NCI-H1694 (cell line): ENCODE measurements around the gene HDC.

ENCODE experiments used
- DNase-seq: peaks from one replicate; lab custom pipeline; 2025; lab: John Stamatoyannopoulos, UW

Gene HDC

DNA sequence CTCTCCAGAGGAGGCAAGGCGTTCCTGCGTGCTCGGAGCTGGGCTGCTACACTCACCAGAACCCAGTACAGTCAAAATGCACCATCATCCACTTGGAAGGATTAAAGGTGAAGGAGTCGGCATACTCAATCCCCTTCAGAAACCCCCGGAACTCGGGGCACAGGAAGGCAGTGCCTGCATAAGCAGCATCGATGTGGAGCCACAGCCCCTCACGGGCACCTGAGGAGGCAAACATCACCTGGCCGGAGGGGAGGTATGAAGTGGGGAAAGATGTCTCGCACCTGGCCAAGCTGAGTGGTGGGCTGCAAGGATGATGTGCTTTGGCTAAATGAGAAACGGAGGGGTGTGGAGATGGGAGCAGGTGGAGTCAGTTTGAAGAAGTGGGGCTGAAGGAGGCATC is 13.0 kb downstream of the HDC start:
- no peak for DNase-seq

DNA sequence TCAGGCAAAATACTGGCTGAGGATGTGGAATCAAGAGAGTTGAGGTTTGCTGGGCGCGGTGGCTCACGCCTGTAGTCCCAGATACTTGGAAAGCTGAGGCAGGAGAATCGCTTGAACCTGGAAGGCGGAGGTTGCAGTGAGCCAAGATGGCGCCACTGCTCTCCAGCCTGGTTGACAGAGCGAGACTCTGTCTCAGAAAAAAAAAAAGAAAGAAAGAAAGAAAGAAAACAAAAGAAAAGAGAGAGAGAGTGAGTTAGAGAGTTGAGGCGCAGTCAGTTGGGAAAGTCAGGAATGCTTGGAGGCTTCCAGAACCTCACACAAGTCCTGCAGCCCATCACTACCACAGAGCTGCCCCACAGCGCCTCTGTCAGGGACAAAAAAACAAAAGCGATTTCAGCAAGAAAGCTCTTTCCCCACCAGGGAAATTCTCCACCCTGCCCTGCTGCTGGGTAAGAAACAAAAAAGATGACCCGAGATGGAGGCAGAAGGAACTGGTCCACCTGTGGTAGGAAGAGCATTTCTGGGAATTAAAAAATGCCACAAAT is 13.8 kb downstream of the HDC start:
- DNase-seq, result no peak

DNA sequence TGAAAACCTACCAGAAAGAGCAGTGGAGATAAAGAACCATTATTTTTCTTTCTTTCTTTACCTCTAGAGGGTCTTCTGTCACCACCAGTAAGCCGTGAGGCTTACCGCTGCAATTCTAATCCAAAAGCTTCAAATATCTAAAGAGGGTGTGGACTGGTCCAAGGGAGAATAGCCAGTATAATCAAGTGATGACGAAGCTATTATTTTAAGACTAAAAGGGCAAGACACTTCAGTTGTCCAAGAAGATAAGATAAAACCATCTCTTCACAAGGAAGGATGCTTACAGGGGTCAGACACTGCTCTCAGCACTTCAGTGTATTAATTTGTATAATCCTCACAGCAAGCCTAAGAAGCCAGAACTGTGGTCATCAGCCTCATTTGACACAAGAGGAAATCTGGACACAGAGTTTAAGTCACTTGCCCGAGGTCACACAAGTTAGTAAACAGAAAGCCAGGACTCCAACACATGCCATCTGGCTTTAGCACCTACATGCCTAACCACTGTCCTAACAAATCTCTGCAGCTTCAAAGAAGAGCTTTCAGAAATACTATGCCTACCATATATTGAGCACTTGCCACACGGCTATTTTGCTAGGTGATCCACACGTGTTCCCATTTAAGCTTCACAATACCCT is 14.6 kb downstream of the HDC start:
- DNase-seq, result no peak

DNA sequence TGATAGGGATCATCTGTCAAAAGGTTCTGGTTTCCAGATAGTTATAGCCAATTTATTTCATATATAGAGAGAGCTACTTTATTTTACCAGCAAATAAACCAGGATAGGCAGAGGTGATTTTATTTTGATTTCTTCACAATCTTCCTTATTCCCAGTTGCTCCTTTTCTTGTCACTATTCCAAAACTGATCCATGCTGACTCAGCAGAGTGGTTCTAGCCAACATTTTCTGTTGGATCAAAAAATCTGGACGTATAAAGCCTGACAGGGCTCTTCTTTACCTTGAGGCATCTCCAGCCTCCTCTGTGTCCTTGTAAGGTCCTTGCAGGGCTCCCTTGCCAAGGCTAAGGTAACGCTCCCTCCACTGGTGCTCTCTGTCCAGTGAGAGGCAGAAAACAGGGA is 15.8 kb downstream of the HDC start:
- DNase-seq, result no peak

DNA sequence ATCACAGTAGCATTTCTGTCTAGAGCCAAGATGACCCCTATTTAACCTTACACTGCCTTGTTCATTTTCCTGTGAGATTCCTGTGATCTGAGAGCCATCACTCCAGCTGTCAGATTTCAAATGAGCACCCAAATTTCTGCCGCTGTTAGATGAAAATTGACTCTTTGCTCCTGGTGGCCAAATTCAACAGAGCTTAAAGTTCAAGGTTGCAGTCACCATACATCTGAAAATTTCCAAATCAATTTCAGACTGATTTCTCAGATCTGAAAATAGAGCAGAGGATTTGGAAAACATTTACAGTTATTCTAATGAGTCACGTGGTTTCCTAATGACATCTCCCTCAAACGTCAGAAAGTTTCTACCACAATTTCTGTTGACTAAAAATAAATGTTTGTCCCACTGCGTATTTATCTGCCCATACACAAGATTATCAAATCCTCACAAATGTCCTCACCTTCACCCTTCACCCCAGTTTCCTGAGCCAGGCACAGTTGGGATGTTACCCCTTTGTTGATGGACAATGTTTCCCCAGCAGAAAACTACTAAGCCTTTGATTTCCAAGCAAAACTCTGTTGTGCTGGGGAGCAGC is 16.4 kb downstream of the HDC start:
- DNase-seq, result no peak

DNA sequence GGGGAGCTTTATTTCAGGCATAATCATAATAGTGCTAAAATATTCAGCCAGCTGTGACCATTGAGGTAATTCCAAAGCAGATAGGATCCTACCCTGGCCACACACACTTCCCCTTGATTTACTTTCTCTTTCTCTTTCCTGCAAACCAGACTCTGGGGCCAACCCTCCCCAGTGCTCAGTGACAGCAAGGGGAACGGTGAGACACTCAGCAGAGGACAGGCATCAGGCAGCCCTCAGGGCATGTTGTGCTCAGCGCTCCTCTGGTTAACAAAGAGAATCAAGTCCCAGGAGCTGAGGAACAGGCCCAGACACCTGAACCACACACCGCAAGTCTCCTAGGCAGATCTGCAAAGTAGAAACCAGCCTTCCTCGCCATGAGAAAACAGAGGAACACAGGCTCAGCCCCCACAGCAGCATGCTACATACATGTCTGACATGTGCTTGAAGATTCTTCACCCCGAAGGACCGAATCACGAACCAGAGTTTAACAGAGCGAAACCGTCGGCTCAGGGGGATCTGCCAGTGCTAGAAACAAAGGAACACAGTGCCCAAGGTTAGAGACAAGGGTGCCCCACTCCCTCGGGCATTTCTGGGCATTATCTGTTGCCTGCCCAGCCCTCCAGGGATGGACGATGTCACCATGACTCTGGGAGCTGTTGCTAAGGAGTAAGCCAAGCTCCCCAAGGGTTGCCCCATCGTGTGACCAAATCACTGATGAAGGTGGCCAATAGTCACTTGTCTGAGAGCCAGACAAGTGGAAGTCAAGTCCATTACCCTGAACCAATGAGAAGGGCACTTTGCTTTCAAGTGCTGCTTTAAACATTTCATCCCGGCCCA is 17.5 kb downstream of the HDC start:
- no peak for DNase-seq

GRCh38 chr15:50246631-50247030 is 18.9 kb downstream of the HDC start:
- DNase-seq, result no peak

DNA sequence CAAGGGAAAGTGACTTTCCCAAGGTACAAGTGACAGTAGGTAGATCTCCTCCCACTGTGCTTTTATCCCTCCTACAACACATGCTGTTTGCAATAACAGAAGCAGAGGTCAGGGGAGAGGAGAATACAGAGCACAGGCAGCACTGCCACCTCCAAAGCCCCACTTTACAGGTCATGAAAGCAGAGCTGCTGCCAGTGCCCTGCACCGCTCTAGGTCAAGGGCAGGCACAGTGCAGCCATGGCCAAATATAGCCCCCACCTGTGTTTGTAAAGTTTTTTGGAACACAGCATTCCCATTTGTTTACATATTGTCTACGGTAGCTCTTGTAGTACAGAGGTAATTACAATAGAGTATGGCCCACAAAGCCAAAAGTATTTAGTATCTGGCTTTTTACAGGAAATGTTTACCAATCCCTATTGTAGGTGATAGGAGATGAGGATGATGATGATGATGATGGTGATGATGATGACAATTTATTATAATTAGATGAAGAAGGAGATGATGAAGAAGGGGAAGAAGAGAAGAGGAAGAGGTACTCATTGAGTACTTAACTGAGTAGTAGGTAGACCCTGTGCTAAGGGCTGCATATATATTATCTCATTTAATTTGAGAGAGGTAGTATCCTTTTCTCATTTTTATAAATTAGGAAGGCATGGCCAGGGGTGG is 20.4 kb downstream of the HDC start:
- no peak for DNase-seq

- DNase-seq, result no peak
Observed at GRCh38 chr15:50244153-50244552, 21.4 kb downstream of the HDC start.

DNA sequence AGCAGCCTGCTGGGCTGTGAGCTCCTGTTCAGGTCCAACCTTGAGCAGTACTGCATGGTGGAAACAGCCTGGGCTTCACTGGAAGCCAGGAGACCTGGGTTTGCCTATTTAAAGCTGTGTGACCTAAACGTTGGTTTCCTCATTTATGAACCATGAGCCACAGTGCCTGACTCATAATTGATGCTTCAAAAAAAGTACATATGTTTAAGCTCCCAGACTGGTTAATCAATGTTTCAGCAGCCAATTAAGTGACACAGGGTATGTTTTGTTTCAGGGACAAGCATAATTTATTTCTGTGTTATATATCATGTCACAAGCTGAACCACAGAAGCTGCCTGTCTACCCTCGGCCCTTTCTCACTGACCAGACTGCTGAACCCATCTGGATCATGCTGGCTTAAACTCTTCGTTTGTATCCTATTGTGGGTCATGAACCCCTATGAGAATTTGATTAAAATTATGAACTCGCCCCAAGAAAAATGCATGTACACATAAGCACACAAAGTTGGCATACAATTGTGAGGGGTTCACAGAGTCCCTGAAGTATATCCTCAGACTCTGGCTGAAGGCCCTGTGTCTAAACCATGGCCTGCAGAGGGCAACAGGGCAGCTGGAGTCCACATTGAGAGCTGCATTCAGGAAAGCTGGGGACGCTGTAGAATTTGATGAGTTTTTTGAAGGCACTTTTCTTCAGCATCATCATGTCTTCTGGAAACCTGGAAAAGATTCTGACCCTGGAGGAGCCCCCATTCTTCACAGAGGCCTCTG is 23.7 kb downstream of the HDC start:
- DNase-seq, result no peak

GRCh38 chr15:50238255-50238654 is 27.3 kb downstream of the HDC start:
- no peak for DNase-seq

DNA sequence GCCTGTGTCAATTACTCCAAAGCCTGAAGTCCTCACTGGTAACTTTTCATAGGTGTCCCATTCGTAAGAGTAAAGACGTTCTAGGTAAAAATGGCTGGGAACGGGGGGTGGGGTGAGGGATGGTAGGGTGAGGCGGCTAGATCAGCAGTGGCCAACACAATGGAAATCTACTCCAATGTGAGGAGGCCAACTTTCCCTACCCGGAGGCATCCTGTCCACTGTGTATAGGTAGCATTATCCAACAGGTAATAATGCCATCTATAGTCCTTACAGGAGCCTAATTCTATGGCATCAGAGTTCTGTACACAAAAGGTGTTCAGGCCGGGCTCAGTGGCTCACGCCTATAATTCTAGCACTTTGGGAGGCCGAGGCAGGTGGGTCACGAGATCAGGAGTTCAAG is 29.1 kb downstream of the HDC start:
- no peak for DNase-seq

GRCh38 chr15:50235794-50236193 is 29.7 kb downstream of the HDC start:
- DNase-seq, result no peak

DNA sequence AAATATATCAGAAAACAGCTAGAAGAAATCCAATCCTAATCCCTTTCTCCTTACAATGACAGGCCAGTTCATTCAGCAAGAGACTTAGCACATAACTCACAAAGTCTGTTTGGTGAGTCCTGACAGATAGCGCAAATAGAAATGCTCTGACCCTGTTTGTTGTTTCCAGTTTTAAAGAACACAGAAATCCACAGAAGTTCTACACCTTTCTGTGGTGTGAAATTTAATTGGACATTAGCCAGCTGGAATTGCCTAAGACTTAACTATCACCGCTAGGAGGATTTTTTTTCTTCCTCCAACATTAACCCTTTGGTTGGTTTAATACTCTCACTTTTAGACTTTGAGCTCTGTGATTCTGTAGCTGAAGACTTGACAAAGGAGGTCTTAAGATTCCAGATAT is 30.8 kb downstream of the HDC start:
- DNase-seq, result no peak

DNA sequence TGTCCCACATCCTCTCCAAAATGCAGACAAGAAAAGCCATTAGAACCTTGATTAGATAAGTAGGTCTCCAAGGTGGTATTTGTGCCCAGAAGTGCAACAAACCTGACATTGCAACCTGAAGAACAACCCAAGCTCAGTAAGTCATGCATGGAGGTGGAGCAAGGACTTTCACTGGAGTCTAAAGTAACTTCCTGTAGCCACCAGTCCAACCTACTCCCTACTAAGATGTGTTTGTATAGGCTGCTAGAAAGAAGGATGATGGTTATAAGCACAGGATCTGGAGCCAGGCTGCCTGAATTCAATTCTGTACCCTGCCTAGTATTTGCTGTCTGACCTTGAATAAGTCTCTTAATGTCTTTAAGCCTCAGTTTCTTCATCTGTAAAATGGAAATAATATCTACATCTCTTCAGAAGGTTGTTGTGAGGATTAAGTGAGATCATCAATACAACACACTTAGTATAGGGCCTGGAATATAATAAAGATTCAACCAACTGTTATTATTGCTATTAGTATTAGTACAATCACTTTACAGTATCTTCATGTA is 32.3 kb downstream of the HDC start:
- no peak for DNase-seq

GRCh38 chr15:50232791-50233190 is 32.7 kb downstream of the HDC start:
- DNase-seq, result no peak

- DNase-seq, result no peak
Observed at GRCh38 chr15:50231761-50232160, 33.8 kb downstream of the HDC start.

GRCh38 chr15:50229336-50229735 is 36.2 kb downstream of the HDC start:
- no peak for DNase-seq

GRCh38 chr15:50228866-50229265 is 36.7 kb downstream of the HDC start:
- DNase-seq, result no peak

GRCh38 chr15:50227076-50227475 is 38.5 kb downstream of the HDC start:
- no peak for DNase-seq

- DNase-seq, result no peak
Observed at GRCh38 chr15:50225938-50226337, 39.6 kb downstream of the HDC start.

DNA sequence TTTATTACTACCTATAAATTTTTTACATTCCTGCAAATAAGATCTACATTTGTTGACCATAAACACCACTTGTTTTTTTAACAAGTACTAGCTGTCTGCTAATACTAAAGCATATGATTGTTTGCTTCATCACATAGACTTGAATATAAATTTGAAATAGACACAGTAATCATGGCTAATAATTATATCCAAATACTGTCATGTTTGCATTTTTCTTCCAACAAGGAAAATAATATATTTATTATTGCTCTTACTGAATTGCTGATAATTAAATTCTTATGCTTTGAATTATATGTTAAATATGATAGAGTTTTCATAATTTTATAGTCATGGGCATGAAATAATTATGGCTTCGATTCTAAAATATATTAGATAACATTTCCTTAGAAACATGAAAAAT is 40.5 kb downstream of the HDC start:
- no peak for DNase-seq
